Esophagus muscularis mucosa (tissue), 4 donors: Measurements from ENCODE around the gene FAT1. TPM values are rescaled to one million over a fixed set of nuclear protein-coding genes. Genes with fewer than 3 reads are reported as not detected.

Experiments used
- DNase-seq: peaks from one replicate; pipeline ENCODE4 v3.0.0-alpha.2; 2017; ENCODE audit errors: extremely low spot score
- H3K27ac ChIP-seq, 4 donors: fragments of 200-600 bp; sonication (generic); replicated peaks in 1 of 4; 1 replicate in 3 of 4; 2 replicates in 1 of 4; pipeline ENCODE4 v1.5.1; 2016 to 2019; ENCODE audit warnings: mild to moderate bottlenecking in 1 of 4
- H3K27me3 ChIP-seq, 4 donors: fragments of 200-600 bp; sonication (generic); one replicate each; pipeline versions ENCODE4 v1.5.1 to v1.6.0; 2016 to 2019
- H3K36me3 ChIP-seq, 4 donors: fragments of 200-600 bp; sonication (generic); one replicate each; pipeline ENCODE4 v1.5.1; 2016 to 2019
- H3K4me1 ChIP-seq, 4 donors: fragments of 200-600 bp; sonication (generic); one replicate each; pipeline ENCODE4 v1.5.1; 2016 to 2019
- H3K4me3 ChIP-seq, 4 donors: fragments of 200-600 bp; sonication (generic); 1 replicate in 2 of 4; 2 replicates in 2 of 4; pipeline ENCODE4 v1.5.1; 2016 to 2019; ENCODE audit warnings: mild to moderate bottlenecking in 4 of 4, moderate library complexity in 1 of 4
- H3K9me3 ChIP-seq, 4 donors: fragments of 200-600 bp; sonication (generic); 1 replicate in 3 of 4; 2 replicates in 1 of 4; pipeline ENCODE4 v1.5.1; 2016 to 2019
- EP300 ChIP-seq: sonication (generic); formaldehyde crosslinking; IDR thresholded peaks from one replicate; pipeline ENCODE4 v1.6.1; 2017; ENCODE audit warnings: antibody characterized with exemption
- POLR2A ChIP-seq: fragments of 450-650 bp; IDR thresholded peaks from one replicate; pipeline ENCODE4 v1.6.1; 2017; ENCODE audit warnings: antibody characterized with exemption, moderate library complexity, mild to moderate bottlenecking, low read depth
- POLR2AphosphoS5 ChIP-seq, 2 donors: sonication (generic); formaldehyde crosslinking; IDR thresholded peaks; one replicate each; pipeline ENCODE4 v1.6.1; 2017; ENCODE audit warnings: antibody characterized with exemption in 2 of 2
- WGBS: methylation state at CpG from one replicate; pipeline ENCODE4 v1.1.5; 2018; 5-methylcytosine and 5-hydroxymethylcytosine counted together
- intact Hi-C: fragments of 100-400 bp; cut with DNase I; formaldehyde crosslinking; loops from one replicate; pipeline ENCODE4 v1.15.1; 2023
- total RNA-seq, 4 donors: library from RNA; depleted of rRNA; stranded (reverse); fragments of >200 nt; gene quantifications; one replicate each; pipeline versions ENCODE4 v1.1.0 to v1.2.1, GENCODE V29; 2016
- TF ChIP-seq, protein P1 (sequence below), 3 experiments: fragments of 200-600 bp in 2 of 3; fragments of 450-650 bp in 1 of 3; sonication (generic) in 2 of 3; IDR thresholded peaks; one replicate each; pipeline ENCODE4 v1.5.1; 2017 to 2019; ENCODE audit warnings: antibody characterized with exemption in 3 of 3, mild to moderate bottlenecking in 2 of 3, moderate library complexity in 1 of 3

FAT1 gene
- total RNA-seq, 4 donors from 2014 or later = 145 to 244 (median 200) TPM

DNA sequence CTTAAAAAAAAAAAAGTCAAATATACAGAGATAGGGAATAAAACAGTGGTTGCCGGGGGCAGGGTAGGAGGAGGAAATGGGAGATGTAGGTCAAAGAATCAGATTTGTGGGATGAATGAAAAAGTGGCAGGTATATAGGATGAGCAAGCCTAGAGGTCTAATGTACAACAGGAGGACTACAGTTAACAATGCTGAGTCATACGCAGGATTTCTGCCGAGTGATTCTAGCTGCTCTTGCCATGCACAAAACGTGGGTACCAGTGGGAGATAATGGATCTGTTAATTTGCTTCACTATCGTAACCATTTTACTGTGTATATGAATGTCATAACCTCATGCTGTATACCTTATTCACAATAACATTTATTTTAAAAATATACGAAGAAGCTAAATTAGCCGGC lies 157.6 kb downstream of the FAT1 start:
- intact Hi-C loops = no loop called here
- H3K36me3 ChIP-seq = no peaks in the 10 kb centered on the region
- H3K27ac ChIP-seq = no peak overlapping the region
- H3K4me3 ChIP-seq = no peak overlapping the region
- no peak for TF ChIP-seq EP300
- no peak for TF ChIP-seq POLR2AphosphoS5 (IDR thresholded peaks at IDR 0.05)
- TF ChIP-seq, protein P1, sequence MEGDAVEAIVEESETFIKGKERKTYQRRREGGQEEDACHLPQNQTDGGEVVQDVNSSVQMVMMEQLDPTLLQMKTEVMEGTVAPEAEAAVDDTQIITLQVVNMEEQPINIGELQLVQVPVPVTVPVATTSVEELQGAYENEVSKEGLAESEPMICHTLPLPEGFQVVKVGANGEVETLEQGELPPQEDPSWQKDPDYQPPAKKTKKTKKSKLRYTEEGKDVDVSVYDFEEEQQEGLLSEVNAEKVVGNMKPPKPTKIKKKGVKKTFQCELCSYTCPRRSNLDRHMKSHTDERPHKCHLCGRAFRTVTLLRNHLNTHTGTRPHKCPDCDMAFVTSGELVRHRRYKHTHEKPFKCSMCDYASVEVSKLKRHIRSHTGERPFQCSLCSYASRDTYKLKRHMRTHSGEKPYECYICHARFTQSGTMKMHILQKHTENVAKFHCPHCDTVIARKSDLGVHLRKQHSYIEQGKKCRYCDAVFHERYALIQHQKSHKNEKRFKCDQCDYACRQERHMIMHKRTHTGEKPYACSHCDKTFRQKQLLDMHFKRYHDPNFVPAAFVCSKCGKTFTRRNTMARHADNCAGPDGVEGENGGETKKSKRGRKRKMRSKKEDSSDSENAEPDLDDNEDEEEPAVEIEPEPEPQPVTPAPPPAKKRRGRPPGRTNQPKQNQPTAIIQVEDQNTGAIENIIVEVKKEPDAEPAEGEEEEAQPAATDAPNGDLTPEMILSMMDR (IDR thresholded peaks at IDR 0.05) = no peak
- no peak for TF ChIP-seq POLR2A
- peaks cover 0 to 12% (median 6%) of the 10 kb centered on the region in 4 donors for H3K4me1 ChIP-seq
- 72% methylated on average over 7 of the region's 7 CpGs for WGBS
- no peak for DNase-seq
- H3K27me3 ChIP-seq = peaks cover 0 to 11% (median 0%) of the 10 kb centered on the region in 4 donors
- no peaks in the 10 kb centered on the region for H3K9me3 ChIP-seq

DNA sequence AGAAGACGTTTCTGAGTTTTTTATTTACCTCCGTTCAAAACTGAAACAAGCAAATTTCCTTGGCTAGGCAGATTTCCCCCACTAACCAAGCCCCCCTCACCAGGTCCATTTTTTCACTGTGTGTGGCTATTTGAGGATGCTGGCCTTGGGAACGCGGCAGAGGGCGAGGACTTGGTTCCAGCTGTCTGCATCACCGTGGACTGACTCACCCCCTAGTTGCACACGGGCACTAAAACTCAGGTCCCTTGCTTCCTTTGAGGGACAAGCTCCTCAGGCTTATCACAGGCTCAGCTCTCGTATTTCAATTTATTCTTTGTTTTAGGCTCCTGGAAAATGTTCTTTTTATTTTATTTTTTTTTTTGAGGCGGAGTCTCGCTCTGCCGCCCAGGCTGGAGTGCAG lies 159.9 kb downstream of the FAT1 start:
- TF ChIP-seq, protein P1 (IDR thresholded peaks at IDR 0.05) = no peak
- TF ChIP-seq POLR2AphosphoS5 (IDR thresholded peaks at IDR 0.05) (no peak), EP300 (no peak), POLR2A (no peak)
- 76% methylated on average over 11 of the region's 11 CpGs for WGBS
- no peak for DNase-seq

DNA sequence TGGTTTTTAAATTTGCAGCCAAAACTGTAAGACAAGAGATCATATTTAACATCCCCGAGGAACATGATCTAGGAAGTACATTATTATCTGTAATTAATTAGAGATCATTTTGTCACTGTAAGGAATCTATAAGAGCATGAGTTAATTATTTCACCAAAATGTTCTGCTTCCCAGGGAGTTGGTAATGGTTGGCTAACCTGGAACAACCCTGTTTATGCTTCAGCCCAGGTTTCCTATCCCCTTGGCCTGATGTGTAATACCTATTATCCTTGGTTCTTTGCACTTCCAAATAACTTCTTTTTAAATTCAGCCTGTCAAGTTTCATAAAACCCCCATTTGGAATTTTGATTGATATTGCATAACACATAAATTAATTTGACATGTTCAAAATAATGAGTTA lies 161.9 kb downstream of the FAT1 start:
- no peak overlapping the region for H3K27ac ChIP-seq
- H3K4me3 ChIP-seq = no peak overlapping the region
- no peaks in the 10 kb centered on the region for H3K36me3 ChIP-seq
- 87% methylated on average over 1 of the region's 1 CpG for WGBS
- H3K9me3 ChIP-seq = no peaks in the 10 kb centered on the region
- peaks cover 0 to 8% (median 0%) of the 10 kb centered on the region in 4 donors for H3K27me3 ChIP-seq
- TF ChIP-seq POLR2AphosphoS5 (IDR thresholded peaks at IDR 0.05) (no peak), POLR2A (no peak), EP300 (no peak)
- TF ChIP-seq, protein P1 (IDR thresholded peaks at IDR 0.05) = no peak
- DNase-seq = no peak
- intact Hi-C loops = no loop called here
- H3K4me1 ChIP-seq = no peaks in the 10 kb centered on the region

More for the DNA sequence above, 159.9 kb downstream of the FAT1 start:
- no peak overlapping the region for H3K4me3 ChIP-seq
- peaks cover 0 to 11% (median 0%) of the 10 kb centered on the region in 4 donors for H3K27me3 ChIP-seq
- no peaks in the 10 kb centered on the region for H3K36me3 ChIP-seq
- no peaks in the 10 kb centered on the region for H3K9me3 ChIP-seq
- no peaks in the 10 kb centered on the region for H3K4me1 ChIP-seq
- intact Hi-C loops = no loop called here
- no peak overlapping the region for H3K27ac ChIP-seq

DNA sequence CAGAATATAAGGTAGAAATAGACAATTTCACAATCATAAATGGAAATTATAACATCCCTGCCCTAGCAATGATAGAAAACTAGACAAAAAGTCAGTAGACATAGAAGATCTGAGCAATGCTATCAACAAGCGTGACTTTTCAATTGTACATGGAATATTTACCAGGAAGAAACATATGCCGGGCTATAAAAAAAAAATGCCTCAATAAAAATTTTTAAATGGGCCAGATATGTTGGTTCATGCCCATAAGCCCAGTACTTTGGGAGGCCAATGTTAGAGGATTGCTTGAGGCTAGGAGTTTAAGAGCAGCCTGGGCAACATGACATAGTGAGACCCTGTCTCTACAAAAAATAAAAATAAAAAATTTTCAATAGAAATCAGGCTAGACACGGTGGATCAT lies 163.0 kb downstream of the FAT1 start:
- Histone ChIP-seq H3K27me3 (peaks cover 0 to 19% (median 4%) of the 10 kb centered on the region in 4 donors), H3K27ac (no peak overlapping the region), H3K4me3 (no peak overlapping the region), H3K4me1 (no peaks in the 10 kb centered on the region), H3K36me3 (no peaks in the 10 kb centered on the region), H3K9me3 (no peaks in the 10 kb centered on the region)
- no peak for DNase-seq
- intact Hi-C loops = no loop called here
- TF ChIP-seq EP300 = no peak
- no peak for TF ChIP-seq POLR2A
- no peak for TF ChIP-seq POLR2AphosphoS5 (IDR thresholded peaks at IDR 0.05)
- TF ChIP-seq, protein P1 (IDR thresholded peaks at IDR 0.05) = no peak
- WGBS = 91% methylated on average over 3 of the region's 3 CpGs

DNA sequence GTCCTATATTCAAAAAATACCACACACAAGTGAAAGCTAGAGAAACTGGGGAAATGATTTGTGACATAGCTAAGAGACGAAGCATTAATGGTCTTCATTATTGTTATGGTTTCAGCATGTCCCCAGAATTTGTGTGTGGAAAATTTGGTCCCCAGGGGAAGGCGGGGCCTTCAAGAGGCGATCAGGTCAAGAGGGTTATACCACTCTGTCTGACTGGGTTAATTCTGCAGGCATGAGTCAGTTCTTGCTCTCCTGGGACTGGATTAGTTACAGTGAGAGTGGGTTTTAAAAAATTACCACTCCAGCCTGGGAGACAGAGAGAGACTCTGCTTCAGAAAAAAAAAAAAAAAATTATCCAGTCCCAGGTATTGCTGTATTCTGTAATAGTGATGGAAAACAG lies 166.2 kb downstream of the FAT1 start:
- TF ChIP-seq POLR2AphosphoS5 (IDR thresholded peaks at IDR 0.05) (no peak), EP300 (no peak), POLR2A (no peak)
- TF ChIP-seq, protein P1 (IDR thresholded peaks at IDR 0.05) = no peak
- no peaks in the 10 kb centered on the region for H3K36me3 ChIP-seq
- peaks cover 5 to 16% (median 12%) of the 10 kb centered on the region in 4 donors for H3K4me1 ChIP-seq
- H3K27ac ChIP-seq = no peak overlapping the region
- intact Hi-C loops = no loop called here
- H3K9me3 ChIP-seq = no peaks in the 10 kb centered on the region
- H3K4me3 ChIP-seq = no peak overlapping the region
- DNase-seq = no peak
- WGBS = 85% methylated on average over 3 of the region's 3 CpGs
- peaks cover 0 to 42% (median 16%) of the 10 kb centered on the region in 4 donors for H3K27me3 ChIP-seq
